Measurements from ENCODE around the gene GAA.

The GAA gene

GRCh38 chr17:80119271-80119791 lies 17.9 kb downstream of the GAA start:
- DNase-seq, result no peak

- no peak for DNase-seq
These were observed 18.5 kb downstream of the GAA start for GRCh38 chr17:80119839-80120238.

DNA sequence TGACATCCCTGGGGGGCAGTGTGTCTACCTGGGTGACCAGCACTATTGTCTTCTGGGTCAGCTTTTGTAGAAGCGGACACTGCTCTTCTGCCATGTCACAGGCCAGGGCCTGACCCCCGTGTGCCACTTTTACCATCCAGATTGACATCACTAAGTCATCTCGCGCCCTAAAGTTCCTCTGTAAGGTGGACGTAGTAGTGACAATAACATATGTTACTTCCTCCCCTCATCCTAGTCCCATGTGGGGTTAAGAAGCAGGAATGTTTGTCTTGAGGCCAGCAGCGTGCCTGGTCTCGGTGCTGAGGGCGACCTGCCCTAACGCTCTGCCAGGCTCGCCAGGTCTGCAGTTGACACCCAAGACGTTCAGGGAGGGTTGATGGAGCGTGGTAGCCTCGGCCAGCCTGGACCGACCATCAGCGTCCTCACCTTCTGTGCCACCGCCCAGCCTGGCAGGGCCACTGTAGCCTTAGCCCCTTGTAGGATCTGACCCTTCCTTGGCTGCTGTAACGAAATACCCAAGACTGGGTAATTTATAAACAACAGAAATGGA lies 20.7 kb downstream of the GAA start:
- DNase-seq, result no peak

GRCh38 chr17:80122926-80123505 lies 21.6 kb downstream of the GAA start:
- no peak for DNase-seq

DNA sequence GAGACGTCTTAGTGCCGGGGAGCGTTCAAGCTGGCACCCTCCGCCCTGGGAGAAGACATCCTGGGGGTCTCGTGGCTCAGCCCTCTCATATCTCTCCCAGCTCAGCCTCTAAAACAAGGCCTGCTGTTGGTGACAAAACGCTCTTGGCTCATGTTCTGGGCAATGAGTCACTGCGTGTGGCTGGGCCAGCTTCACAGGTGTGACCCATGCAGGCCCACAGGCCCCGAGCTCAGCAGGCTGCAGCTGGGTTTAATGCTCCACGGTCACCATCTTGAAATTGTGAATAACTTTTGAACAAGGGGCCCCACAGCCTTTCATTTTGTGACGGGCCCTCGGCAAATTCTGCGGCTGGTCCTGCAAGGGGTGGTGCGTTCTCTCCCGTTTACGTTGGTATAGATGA lies 22.4 kb downstream of the GAA start:
- DNase-seq, result no peak

- DNase-seq, result peak; percentile 36
These were observed 23.1 kb downstream of the GAA start for GRCh38 chr17:80124351-80124981.

DNA sequence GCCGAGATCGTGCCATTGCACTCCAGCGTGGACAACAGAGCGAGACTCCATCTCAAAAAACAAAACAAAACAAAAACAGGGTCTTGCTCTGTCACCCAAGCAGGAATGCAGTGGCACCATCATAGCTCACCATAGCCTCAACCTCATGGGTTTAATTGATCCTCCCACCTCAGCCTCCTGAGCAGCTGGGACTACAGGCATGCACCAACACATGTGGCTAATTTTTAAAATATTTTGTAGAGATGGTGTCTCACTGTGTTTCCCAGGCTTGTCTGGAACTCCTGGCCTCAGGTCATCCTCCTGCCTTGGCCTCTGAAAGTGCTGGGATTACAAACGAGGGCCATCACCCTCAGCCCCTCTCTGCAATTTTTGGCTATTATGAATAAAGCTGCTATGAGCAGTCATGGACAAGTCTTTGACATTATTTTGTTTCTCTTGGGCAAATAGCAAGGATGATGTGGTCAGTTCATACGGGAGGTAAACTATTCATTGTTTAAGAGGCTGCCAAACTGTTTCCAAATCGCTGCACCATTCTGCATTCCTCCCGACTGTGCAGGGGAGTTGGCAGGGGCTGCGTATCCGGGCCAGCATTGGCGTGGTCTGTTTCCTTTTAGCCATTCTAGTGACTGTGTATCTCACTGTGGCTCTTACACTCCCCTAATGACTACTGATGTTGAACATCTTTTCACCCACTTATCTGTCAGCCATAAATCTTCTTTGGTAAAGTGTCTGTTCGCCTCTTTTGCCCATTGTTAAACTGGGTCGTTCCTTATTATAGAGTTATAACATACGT lies 24.5 kb downstream of the GAA start:
- DNase-seq, result no peak

GRCh38 chr17:80126449-80126715 lies 25.0 kb downstream of the GAA start:
- no peak for DNase-seq

DNA sequence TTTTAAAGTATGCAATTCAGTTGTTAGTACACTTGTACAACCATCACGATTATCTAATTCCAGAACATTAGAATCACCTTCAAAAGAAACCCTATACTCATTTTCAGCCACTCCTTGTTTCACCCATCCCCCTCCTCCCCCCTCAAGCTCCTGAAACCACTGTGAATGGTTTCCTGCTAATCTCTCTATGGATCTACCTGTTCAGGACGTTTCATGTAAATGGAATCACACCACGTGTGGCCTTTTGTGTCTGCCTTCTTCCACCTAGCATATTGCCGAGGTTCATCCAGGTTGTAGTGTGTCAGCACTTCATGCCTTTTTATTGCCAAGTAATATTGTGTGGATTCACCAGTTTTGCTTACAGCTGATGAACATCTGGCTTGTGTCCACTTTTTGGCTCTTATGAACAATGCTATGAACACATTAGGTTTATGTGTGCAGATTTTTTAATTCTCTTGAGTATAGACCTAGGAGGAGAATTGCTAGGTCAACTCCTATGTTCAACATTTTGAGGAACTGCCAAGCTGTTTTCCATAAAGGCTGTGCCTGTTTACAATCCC lies 27.7 kb downstream of the GAA start:
- DNase-seq, result no peak

DNA sequence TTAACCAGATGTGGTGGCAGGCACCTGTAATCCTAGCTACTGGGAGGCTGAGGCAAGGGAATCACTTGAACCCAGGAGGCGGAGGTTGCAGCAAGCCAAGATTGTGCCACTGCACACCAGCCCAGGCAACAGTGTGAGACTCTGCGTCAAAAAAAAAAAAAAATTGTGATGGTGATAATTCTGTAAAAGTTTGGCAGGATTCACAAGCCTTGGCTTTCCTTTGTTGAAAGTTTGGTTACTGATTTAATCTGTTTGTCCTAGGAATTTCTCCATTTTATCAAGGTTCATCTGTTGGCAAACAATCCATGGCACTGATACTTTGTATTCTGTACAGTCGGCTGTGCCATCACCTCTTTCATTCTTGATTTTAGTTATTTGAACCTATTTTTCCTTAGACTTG lies 29.6 kb downstream of the GAA start:
- DNase-seq, result no peak

DNA sequence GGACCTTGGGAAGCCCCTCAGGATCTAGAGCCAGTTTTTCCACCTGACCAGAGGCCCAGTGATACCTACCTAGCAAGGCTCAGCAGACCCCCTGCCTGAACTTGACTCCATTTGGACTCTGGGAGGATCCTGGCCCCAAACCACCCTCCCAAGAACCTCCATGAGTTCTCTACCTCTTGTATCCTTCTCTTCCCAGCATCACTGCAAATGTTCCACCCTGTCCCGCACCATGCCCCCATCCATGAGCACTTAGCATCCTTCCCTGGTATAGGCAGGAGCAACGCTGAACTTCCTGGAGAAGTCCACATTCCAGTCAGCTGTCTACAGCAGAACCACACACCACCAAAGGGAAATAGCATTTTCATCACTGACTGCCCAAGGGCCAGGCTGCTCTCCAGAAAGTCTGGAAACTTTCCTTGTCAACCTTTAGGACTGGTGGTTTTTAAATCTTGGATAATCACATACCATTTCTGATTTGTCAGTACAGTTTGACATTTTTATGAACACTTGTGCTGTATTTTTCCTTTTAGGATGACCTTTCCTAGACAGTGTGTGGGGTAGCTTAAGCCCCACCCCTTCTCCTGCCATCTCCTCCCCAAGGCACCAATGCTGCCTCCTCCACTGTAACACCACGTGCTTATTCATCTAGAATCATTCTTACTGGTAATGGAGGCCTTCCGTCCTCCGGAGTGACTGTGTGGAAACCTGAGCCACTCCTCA lies 31.7 kb downstream of the GAA start:
- no peak for DNase-seq

- DNase-seq, result no peak
These were observed 32.2 kb downstream of the GAA start for GRCh38 chr17:80133626-80133970.

GRCh38 chr17:80137131-80137530 lies 35.8 kb downstream of the GAA start:
- no peak for DNase-seq

DNA sequence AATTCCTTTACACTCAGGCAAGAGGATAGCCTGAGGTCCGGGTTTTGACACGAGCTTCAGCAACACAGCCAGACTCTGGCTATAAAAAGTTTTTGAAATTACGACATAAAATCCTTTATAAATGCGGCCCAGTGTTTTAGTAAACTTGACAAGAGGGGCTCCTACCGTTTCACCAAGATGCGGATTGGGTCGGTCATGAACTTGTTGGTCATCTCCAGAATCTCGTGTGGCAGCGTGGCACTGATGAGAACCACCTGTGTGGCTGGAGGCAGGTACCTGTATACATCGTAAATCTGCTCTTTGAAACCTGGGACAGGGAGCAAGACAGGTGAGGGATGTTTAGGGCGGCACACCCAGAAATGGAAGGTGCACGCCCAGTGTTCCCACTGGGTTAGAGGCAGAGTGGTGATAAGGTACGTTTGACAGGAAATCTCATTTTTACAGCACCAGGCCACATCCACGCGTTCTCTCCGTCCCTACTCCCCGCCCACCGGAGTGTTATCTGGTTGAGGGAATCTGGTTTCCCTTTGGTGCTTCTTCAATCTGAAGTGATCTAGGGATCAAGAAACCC lies 37.6 kb downstream of the GAA start:
- DNase-seq, result no peak

DNA sequence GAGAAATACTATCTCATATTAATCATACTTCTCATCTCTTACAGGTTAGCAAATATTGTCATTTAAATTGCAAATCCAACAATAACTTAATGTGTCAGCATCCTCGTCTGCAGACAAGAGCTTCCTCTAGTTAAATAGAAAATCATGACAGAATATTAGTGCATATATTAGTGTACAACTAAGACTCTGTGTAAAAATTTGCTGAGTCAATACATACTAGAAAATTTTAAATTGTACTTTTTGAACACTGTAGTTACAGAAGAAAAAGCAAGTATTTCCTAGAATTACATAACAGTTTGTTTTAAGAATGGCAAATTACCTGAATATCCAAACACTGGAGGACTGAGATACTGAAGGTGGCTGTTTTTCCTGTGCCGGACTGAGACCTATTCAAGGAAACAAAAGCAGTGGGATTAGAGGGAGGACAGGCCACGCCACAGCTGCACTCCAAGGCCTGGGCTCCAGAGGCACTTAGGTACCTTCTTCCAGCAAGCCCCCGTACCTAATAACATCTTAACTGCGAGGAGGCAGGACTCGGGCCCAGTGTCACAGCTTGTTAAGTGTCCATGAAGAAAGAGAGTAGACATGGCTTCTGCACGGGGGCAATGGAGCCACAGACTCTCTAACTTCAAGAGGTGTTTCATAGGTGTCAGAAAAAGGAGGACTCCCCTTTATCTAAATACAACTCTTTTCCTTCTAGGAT lies 40.2 kb downstream of the GAA start:
- no peak for DNase-seq

DNA sequence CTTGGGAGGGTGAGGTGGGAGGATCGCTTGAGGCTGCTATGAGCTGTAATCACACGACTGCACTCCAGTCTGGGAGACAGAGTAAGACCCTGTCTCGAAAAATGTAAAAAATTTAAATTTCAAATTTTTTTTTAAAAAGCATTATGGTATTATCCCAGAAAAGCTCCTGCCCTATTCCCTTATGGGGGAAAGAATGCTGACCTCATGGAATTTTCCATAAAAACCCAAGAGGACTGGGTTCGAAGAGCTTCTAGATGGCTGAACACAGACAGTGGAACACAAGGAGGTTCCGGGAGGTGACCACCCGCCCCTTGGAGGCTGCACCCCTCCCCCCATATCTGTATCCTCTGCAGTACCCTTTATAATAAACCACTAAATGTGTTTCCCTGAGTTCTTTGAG lies 41.5 kb downstream of the GAA start:
- DNase-seq, result no peak

- DNase-seq, result no peak
These were observed 44.0 kb downstream of the GAA start for GRCh38 chr17:80145076-80146075.

DNA sequence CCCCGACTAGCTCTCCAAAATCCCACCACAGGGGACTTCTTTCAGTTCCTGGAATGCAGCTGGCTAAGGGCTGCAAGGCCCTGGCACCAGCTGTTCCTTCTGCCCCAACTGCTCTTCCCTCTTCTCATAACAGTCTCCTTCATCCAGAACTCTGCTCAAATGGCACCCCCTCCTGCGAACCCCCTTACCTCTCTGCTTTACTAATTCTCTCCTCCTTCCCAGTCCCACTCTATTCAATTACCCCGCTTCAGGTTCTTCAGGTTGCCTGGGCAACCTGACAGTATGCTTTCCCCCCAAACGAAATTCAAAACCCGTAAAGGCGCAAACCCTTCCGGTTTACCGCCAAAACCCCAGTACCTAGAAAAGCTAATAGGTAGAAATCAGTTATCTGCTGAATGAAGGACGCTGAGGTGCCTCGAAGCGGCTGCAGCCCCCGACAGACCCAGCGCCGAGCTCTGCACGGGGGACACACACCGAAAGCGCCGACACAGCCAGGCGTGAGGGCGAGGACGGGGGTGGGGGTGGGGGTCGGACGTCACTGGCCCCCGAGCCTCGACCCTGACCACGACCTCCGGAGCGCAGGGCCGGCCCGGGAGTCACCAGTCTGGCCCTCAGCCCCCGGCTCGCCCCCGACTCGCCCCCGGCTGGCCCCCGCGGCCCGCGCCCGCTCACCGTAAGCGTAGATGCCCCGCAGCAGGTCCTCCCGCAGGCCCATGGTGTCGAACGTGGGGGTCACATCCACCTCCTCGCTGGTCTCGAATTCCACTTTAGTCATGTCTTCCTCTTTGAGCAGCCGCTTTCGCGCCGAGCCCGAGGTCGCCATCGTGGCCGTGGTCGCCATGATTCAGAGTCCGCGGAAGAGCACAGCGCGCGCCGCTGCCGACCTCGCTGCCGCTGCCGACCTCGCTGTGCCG lies 45.0 kb downstream of the GAA start:
- no peak for DNase-seq

GRCh38 chr17:80147035-80147822 lies 45.8 kb downstream of the GAA start, which contains the start of gene EIF4A3:
Gene EIF4A3, minus strand, starts transcription at chr17:80147128. Its CDS starts 167 bp downstream, at chr17:80146961.
- DNase-seq, result peak; percentile 99
